ENCODE measurements around the gene ANAPC10. TPM values are rescaled to one million over a fixed set of nuclear protein-coding genes. Genes with fewer than 3 reads are reported as not detected.

ANAPC10 gene
- total and polyA plus RNA-seq, 3 donors from 2014 or later: 40.1 to 52.6 (median 45.4) TPM

DNA sequence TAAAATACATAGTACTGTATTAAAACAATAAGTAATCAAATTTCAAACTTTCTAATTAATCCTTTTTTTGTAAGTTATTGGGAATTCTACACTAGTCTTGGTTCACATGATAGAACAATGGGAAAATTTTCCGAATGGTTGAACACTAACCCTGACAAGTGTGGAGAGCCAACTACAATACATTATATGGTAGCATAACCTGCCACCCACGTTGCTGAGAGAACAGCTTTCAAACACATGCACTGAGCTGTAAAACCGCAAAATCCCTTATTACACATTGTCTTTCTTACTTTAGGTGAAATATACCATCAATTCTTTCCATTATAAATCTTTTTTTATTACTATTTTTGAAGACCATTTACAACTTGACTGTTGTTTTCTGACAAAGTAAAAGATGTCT lies 54.7 kb downstream of the ANAPC10 start:
- intact Hi-C loops (cut with DNase I; ENCODE audit: low total_unique reads): no loop called here
- Histone ChIP-seq H3K4me1 (no peaks in the 10 kb centered on the region), H3K36me3 (ENCODE audit: low read depth, missing control alignments) (no peaks in the 10 kb centered on the region), H3K4me3 (no peak overlapping the region), H3K27me3 (no peaks in the 10 kb centered on the region), H3K27ac (no peak overlapping the region), H3K9me3 (no peaks in the 10 kb centered on the region)
- TF ChIP-seq, protein P1, sequence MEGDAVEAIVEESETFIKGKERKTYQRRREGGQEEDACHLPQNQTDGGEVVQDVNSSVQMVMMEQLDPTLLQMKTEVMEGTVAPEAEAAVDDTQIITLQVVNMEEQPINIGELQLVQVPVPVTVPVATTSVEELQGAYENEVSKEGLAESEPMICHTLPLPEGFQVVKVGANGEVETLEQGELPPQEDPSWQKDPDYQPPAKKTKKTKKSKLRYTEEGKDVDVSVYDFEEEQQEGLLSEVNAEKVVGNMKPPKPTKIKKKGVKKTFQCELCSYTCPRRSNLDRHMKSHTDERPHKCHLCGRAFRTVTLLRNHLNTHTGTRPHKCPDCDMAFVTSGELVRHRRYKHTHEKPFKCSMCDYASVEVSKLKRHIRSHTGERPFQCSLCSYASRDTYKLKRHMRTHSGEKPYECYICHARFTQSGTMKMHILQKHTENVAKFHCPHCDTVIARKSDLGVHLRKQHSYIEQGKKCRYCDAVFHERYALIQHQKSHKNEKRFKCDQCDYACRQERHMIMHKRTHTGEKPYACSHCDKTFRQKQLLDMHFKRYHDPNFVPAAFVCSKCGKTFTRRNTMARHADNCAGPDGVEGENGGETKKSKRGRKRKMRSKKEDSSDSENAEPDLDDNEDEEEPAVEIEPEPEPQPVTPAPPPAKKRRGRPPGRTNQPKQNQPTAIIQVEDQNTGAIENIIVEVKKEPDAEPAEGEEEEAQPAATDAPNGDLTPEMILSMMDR (IDR thresholded peaks at IDR 0.05): no peak
- no peak for TF ChIP-seq POLR2A (IDR thresholded peaks at IDR 0.05)
- no peak for DNase-seq
- 46 to 47% methylated on average over 3 of the region's 3 CpGs for WGBS, 2 donors

DNA sequence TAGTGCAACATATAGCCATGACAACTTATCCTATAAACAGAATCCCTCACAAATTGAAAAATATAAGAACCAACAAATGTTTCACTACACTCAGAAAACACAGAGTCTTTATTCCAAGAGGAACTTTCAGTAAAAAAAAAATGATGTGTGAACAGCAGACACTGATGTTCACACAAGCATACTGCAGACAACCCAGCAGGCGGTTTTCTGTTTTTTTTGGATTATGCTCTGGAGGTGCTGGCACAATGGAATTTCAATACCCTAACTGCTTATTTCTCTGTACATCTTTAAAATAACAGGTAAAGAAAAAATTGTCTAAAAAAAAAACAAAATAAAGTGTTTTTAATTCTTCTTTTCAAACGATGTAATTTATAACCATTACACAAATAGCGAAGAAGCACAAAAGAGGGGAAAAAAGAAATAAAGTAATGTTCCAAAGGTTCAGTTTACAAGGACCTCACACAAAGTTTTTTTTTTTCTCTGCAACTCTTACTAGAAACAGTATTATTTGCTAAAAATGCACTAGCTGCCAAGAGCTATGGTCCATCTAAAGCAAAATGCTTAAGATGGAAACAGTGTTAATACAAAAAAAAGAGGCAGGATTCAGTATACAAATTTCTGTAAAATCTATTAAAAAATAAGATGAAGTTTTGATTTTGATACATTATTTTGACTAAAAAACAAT lies 55.3 kb downstream of the ANAPC10 start:
- no peak for DNase-seq

GRCh38 chr4:145041378-145041777 lies 56.6 kb downstream of the ANAPC10 start:
- 45 to 56% methylated on average over 3 of the region's 3 CpGs for WGBS, 2 donors
- intact Hi-C loops (cut with DNase I; ENCODE audit: low total_unique reads): no loop called here
- TF ChIP-seq, protein P1 (IDR thresholded peaks at IDR 0.05): no peak
- no peak for TF ChIP-seq POLR2A (IDR thresholded peaks at IDR 0.05)
- Histone ChIP-seq H3K27me3 (no peaks in the 10 kb centered on the region), H3K36me3 (ENCODE audit: low read depth, missing control alignments) (no peaks in the 10 kb centered on the region), H3K4me3 (no peak overlapping the region), H3K27ac (no peak overlapping the region), H3K9me3 (no peaks in the 10 kb centered on the region), H3K4me1 (no peaks in the 10 kb centered on the region)
- DNase-seq: peak; percentile 88

More for the DNA sequence above, 55.3 kb downstream of the ANAPC10 start:
- Histone ChIP-seq H3K27ac (no peak overlapping the region), H3K36me3 (ENCODE audit: low read depth, missing control alignments) (no peaks in the 10 kb centered on the region), H3K27me3 (no peaks in the 10 kb centered on the region), H3K4me1 (no peaks in the 10 kb centered on the region), H3K9me3 (no peaks in the 10 kb centered on the region), H3K4me3 (no peak overlapping the region)
- intact Hi-C loops (cut with DNase I; ENCODE audit: low total_unique reads): no loop called here
- WGBS, 2 donors: 63 to 69% methylated on average over 3 of the region's 3 CpGs
- TF ChIP-seq, protein P1 (IDR thresholded peaks at IDR 0.05): no peak
- no peak for TF ChIP-seq POLR2A (IDR thresholded peaks at IDR 0.05)

- Histone ChIP-seq H3K9me3 (no peaks in the 10 kb centered on the region), H3K4me1 (no peaks in the 10 kb centered on the region), H3K36me3 (ENCODE audit: low read depth, missing control alignments) (no peaks in the 10 kb centered on the region), H3K4me3 (no peak overlapping the region), H3K27ac (no peak overlapping the region), H3K27me3 (no peaks in the 10 kb centered on the region)
- intact Hi-C loops (cut with DNase I; ENCODE audit: low total_unique reads): no loop called here
- no peak for DNase-seq
- 95 to 96% methylated on average over 2 of the region's 2 CpGs for WGBS, 2 donors
- TF ChIP-seq, protein P1 (IDR thresholded peaks at IDR 0.05): no peak
- no peak for TF ChIP-seq POLR2A (IDR thresholded peaks at IDR 0.05)
Observed at GRCh38 chr4:145035494-145036136, 62.4 kb downstream of the ANAPC10 start.
